ENCODE measurements around the gene C1orf74.

DNA sequence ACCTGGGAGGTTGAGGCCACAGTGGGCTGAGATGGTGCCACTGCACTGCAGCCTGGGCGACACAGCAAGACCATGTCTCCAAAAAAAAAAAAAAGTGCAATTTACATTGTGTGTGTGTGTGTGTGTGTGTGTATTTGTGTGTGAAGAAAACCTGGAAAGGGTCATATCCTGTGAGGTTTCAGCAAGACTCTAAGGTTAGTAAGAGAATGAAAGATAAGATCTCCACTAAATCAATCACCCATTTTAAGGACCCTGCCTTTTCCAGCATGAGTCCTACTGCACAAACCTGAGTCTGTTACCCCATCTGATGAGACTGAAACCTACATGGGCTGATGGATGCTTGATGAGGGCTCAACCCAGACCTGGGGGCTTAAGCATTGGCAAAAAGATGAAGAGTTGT lies 4.9 kb upstream of the C1orf74 start:
- no peak for TF ChIP-seq POLR2A (IDR thresholded peaks at IDR 0.05)
- TF ChIP-seq, protein P1, sequence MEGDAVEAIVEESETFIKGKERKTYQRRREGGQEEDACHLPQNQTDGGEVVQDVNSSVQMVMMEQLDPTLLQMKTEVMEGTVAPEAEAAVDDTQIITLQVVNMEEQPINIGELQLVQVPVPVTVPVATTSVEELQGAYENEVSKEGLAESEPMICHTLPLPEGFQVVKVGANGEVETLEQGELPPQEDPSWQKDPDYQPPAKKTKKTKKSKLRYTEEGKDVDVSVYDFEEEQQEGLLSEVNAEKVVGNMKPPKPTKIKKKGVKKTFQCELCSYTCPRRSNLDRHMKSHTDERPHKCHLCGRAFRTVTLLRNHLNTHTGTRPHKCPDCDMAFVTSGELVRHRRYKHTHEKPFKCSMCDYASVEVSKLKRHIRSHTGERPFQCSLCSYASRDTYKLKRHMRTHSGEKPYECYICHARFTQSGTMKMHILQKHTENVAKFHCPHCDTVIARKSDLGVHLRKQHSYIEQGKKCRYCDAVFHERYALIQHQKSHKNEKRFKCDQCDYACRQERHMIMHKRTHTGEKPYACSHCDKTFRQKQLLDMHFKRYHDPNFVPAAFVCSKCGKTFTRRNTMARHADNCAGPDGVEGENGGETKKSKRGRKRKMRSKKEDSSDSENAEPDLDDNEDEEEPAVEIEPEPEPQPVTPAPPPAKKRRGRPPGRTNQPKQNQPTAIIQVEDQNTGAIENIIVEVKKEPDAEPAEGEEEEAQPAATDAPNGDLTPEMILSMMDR (IDR thresholded peaks at IDR 0.05), result no peak
